GM23338 (cell line): ENCODE data around the gene TMEM107.

Experiments used
- CTCF ChIP-seq, 2 experiments: fragments of 200-600 bp in 1 of 2; sonication (generic) in 1 of 2; conservative IDR thresholded peaks; 2 replicates each; pipeline versions ENCODE4 v1.5.1 to v1.6.1; 2016 to 2017; ENCODE audit warnings: antibody characterized with exemption in 2 of 2, low read depth in 2 of 2, mild to moderate bottlenecking in 2 of 2, moderate library complexity in 1 of 2
- EZH2 ChIP-seq: fragments of 200-600 bp; sonication (generic); IDR thresholded peaks from one replicate; pipeline ENCODE4 v1.8.0; 2017; ENCODE audit warnings: antibody characterized with exemption, mild to moderate bottlenecking, low read depth; ENCODE audit not compliant: unreplicated experiment
- JUNB ChIP-seq: IDR thresholded peaks from one replicate; pipeline ENCODE4 v1.6.1; 2016; ENCODE audit warnings: antibody characterized with exemption; ENCODE audit not compliant: unreplicated experiment
- POLR2AphosphoS5 ChIP-seq: IDR thresholded peaks from 2 replicates; pipeline ENCODE4 v1.6.1; 2016; ENCODE audit warnings: antibody characterized with exemption, low read depth
- TF ChIP-seq, protein P1 (sequence below): IDR thresholded peaks from one replicate; pipeline ENCODE4 v1.6.1; 2018; ENCODE audit warnings: antibody characterized with exemption; ENCODE audit not compliant: unreplicated experiment

DNA sequence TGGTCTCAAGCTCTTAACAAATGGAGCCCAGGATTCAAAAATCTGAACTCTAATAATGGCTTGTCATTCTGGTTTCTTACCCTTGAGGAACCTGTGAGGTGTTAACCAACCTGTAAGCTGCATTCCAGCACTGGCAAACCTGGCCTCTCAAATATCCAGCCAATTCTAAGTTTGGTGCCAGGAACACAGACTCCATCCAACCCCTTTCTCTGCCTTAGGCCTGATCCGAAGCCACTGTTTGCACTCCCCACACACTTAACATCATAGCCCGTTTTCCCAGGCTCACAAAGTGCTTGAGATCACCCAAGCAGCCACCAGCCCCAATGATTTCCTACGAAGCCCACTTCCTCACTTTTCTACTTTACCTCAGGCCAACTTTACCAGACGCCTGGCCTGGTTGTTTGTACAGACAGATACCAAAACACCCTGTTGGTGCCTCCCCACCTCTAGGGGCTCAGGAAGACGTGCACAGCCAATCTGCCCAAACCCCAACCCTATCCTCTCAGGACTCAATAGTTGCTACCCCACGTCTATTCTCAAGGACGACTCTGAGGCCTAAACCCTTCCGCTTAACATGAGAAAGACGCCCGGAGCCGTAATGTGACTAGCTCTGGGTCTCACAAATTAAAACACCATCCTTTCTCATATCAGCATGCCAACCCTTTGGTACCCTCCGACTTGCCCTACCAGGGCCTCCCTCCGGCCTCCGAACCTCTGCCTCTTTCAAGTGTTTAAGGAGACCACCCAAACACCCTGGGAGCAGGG is 20.8 kb downstream of the TMEM107 start:
- no peak for TF ChIP-seq CTCF (conservative IDR thresholded peaks at IDR 0.05; ENCODE audit: low read depth in 2 of 2)
- TF ChIP-seq EZH2: no peak
- TF ChIP-seq JUNB: no peak
- TF ChIP-seq, protein P1, sequence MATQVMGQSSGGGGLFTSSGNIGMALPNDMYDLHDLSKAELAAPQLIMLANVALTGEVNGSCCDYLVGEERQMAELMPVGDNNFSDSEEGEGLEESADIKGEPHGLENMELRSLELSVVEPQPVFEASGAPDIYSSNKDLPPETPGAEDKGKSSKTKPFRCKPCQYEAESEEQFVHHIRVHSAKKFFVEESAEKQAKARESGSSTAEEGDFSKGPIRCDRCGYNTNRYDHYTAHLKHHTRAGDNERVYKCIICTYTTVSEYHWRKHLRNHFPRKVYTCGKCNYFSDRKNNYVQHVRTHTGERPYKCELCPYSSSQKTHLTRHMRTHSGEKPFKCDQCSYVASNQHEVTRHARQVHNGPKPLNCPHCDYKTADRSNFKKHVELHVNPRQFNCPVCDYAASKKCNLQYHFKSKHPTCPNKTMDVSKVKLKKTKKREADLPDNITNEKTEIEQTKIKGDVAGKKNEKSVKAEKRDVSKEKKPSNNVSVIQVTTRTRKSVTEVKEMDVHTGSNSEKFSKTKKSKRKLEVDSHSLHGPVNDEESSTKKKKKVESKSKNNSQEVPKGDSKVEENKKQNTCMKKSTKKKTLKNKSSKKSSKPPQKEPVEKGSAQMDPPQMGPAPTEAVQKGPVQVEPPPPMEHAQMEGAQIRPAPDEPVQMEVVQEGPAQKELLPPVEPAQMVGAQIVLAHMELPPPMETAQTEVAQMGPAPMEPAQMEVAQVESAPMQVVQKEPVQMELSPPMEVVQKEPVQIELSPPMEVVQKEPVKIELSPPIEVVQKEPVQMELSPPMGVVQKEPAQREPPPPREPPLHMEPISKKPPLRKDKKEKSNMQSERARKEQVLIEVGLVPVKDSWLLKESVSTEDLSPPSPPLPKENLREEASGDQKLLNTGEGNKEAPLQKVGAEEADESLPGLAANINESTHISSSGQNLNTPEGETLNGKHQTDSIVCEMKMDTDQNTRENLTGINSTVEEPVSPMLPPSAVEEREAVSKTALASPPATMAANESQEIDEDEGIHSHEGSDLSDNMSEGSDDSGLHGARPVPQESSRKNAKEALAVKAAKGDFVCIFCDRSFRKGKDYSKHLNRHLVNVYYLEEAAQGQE: no peak
- TF ChIP-seq POLR2AphosphoS5: no peak
